ENCODE results near the gene RNF128.

Gene RNF128

GRCh38 chrX:106718709-106719108 lies 7.8 kb upstream of the RNF128 start:
- TF ChIP-seq CTCF (IDR thresholded peaks at IDR 0.05; ENCODE audit: low read depth, low read length) = no peak
- DNase-seq (ENCODE audit: extremely low read depth, low read depth) = no peak

- TF ChIP-seq CTCF (IDR thresholded peaks at IDR 0.05; ENCODE audit: low read depth, low read length) = no peak
- no peak for DNase-seq (ENCODE audit: extremely low read depth, low read depth)
These were observed 570 bp upstream of the RNF128 start for GRCh38 chrX:106725931-106726330.

GRCh38 chrX:106728337-106728736 lies 1.8 kb downstream of the RNF128 start:
- no peak for DNase-seq (ENCODE audit: extremely low read depth, low read depth)

GRCh38 chrX:106730401-106730800 lies 3.9 kb downstream of the RNF128 start:
- DNase-seq (ENCODE audit: extremely low read depth, low read depth) = no peak
- no peak for TF ChIP-seq CTCF (IDR thresholded peaks at IDR 0.05; ENCODE audit: low read depth, low read length)

More at GRCh38 chrX:106728337-106728736, 1.8 kb downstream of the RNF128 start:
- TF ChIP-seq CTCF (IDR thresholded peaks at IDR 0.05; ENCODE audit: low read depth, low read length) = no peak

GRCh38 chrX:106731590-106731989 lies 5.1 kb downstream of the RNF128 start:
- no peak for DNase-seq (ENCODE audit: extremely low read depth, low read depth)

GRCh38 chrX:106734827-106735226 lies 8.3 kb downstream of the RNF128 start:
- TF ChIP-seq CTCF (IDR thresholded peaks at IDR 0.05; ENCODE audit: low read depth, low read length) = no peak
- DNase-seq (ENCODE audit: extremely low read depth, low read depth) = no peak

More at GRCh38 chrX:106731590-106731989, 5.1 kb downstream of the RNF128 start:
- TF ChIP-seq CTCF (IDR thresholded peaks at IDR 0.05; ENCODE audit: low read depth, low read length) = no peak

GRCh38 chrX:106740193-106740780 lies 13.8 kb downstream of the RNF128 start:
- TF ChIP-seq CTCF (IDR thresholded peaks at IDR 0.05; ENCODE audit: low read depth, low read length) = no peak
- DNase-seq (ENCODE audit: extremely low read depth, low read depth) = no peak
